OCI-M2 (cell line): Measurements from ENCODE around the gene PDLIM5.
"Not testable (repeated sequence)": the region's sequence is repeated elsewhere in the genome, so short reads cannot be mapped to it uniquely, and the experiment has no call there.

ENCODE experiments used
- DNase-seq: peaks from one replicate; lab custom pipeline; 2025; ENCODE audit not compliant: unreplicated experiment; lab: John Stamatoyannopoulos, UW

PDLIM5 gene

GRCh38 chr4:94551643-94552564, 100.2 kb downstream of the PDLIM5 start:
- no peak for DNase-seq

- DNase-seq: not testable (repeated sequence)
These were observed 104.3 kb downstream of the PDLIM5 start for GRCh38 chr4:94556047-94556446.

GRCh38 chr4:94557632-94558031, 105.9 kb downstream of the PDLIM5 start:
- not testable (repeated sequence) for DNase-seq

GRCh38 chr4:94558392-94558904, 106.7 kb downstream of the PDLIM5 start:
- DNase-seq: no peak

- no peak for DNase-seq
These were observed 107.6 kb downstream of the PDLIM5 start for GRCh38 chr4:94559351-94559806.

GRCh38 chr4:94561249-94562024, 109.7 kb downstream of the PDLIM5 start:
- no peak for DNase-seq

GRCh38 chr4:94562285-94562684, 110.5 kb downstream of the PDLIM5 start:
- DNase-seq: no peak

- DNase-seq: no peak
These were observed 112.5 kb downstream of the PDLIM5 start for GRCh38 chr4:94564252-94564651.

GRCh38 chr4:94566420-94566819, 114.7 kb downstream of the PDLIM5 start:
- no peak for DNase-seq

- no peak for DNase-seq
These were observed 116.1 kb downstream of the PDLIM5 start for GRCh38 chr4:94567811-94568210.

GRCh38 chr4:94570558-94570957, 118.8 kb downstream of the PDLIM5 start:
- no peak for DNase-seq

GRCh38 chr4:94571298-94571697, 119.6 kb downstream of the PDLIM5 start:
- no peak for DNase-seq

GRCh38 chr4:94571715-94572114, 120.0 kb downstream of the PDLIM5 start:
- DNase-seq: no peak

- DNase-seq: no peak
These were observed 122.3 kb downstream of the PDLIM5 start for GRCh38 chr4:94574050-94574449.

GRCh38 chr4:94574616-94575015, 122.9 kb downstream of the PDLIM5 start:
- DNase-seq: no peak

- DNase-seq: no peak
These were observed 123.9 kb downstream of the PDLIM5 start for GRCh38 chr4:94575652-94576051.

GRCh38 chr4:94576210-94576609, 124.5 kb downstream of the PDLIM5 start:
- no peak for DNase-seq

- DNase-seq: no peak
These were observed 125.4 kb downstream of the PDLIM5 start for GRCh38 chr4:94577136-94577535.

GRCh38 chr4:94578195-94578594, 126.5 kb downstream of the PDLIM5 start:
- no peak for DNase-seq

GRCh38 chr4:94581766-94582165, 130.0 kb downstream of the PDLIM5 start:
- no peak for DNase-seq

- DNase-seq: no peak
These were observed 130.8 kb downstream of the PDLIM5 start for GRCh38 chr4:94582517-94582916.
